ENCODE results near the gene KHNYN. TPM values are rescaled to one million over a fixed set of nuclear protein-coding genes. Genes with fewer than 3 reads are reported as not detected.

KHNYN gene
- total RNA-seq, 1 experiment from 2014 or later = 53.4 TPM

- no peaks in the 10 kb centered on the region for H3K27me3 ChIP-seq (ENCODE audit: insufficient read depth, low read depth)
- H3K9me2 ChIP-seq (ENCODE audit: insufficient read depth) = no peaks in the 10 kb centered on the region
- no peaks in the 10 kb centered on the region for H3K36me3 ChIP-seq (ENCODE audit: low read depth)
- H3K4me3 ChIP-seq = no peak overlapping the region
- no peak overlapping the region for H3K4me2 ChIP-seq
- POLR2A ChIA-PET (ENCODE audit: unreplicated experiment) = no interaction called here
- H3K79me2 ChIP-seq (ENCODE audit: low read depth) = no peaks in the 10 kb centered on the region
- no peaks in the 10 kb centered on the region for H3K9me3 ChIP-seq (ENCODE audit: insufficient read depth, low read depth)
- H3K27ac ChIP-seq = no peak overlapping the region
- H2AFZ ChIP-seq = no peak overlapping the region
- H4K20me1 ChIP-seq (ENCODE audit: insufficient read depth) = no peaks in the 10 kb centered on the region
- DNase-seq = no peak
- TF ChIP-seq CTCF (conservative IDR thresholded peaks at IDR 0.05) = no peak
- TF ChIP-seq EZH2 (IDR thresholded peaks at IDR 0.05; ENCODE audit: low read depth) = no peak
- no peaks in the 10 kb centered on the region for H3F3A ChIP-seq (ENCODE audit: insufficient read depth, low read depth)
- no peaks in the 10 kb centered on the region for H3K4me1 ChIP-seq (replicated peaks; ENCODE audit: insufficient read depth)
- intact Hi-C loops (cut with micrococcal nuclease; ENCODE audit: unreplicated experiment) = no loop called here
- CTCF ChIA-PET = interaction anchor here (0.7 kb wide), 1 partner anchor 31 kb away, joined by 4 read pairs; no protein-coding TSS in a partner anchor
- BruUV-seq (replicated peaks) = no TSS peak
Observed at GRCh38 chr14:24409956-24410355, 19.8 kb upstream of the KHNYN start.

- Histone ChIP-seq H3K36me3 (ENCODE audit: low read depth) (no peaks in the 10 kb centered on the region), H3K27me3 (ENCODE audit: insufficient read depth, low read depth) (no peaks in the 10 kb centered on the region), H3K4me3 (no peak overlapping the region), H3K4me1 (replicated peaks; ENCODE audit: insufficient read depth) (no peaks in the 10 kb centered on the region), H3K9me2 (ENCODE audit: insufficient read depth) (no peaks in the 10 kb centered on the region), H2AFZ (no peak overlapping the region), H3F3A (ENCODE audit: insufficient read depth, low read depth) (no peaks in the 10 kb centered on the region), H4K20me1 (ENCODE audit: insufficient read depth) (no peaks in the 10 kb centered on the region), H3K9me3 (ENCODE audit: insufficient read depth, low read depth) (no peaks in the 10 kb centered on the region), H3K4me2 (no peak overlapping the region), H3K27ac (no peak overlapping the region), H3K79me2 (ENCODE audit: low read depth) (no peaks in the 10 kb centered on the region)
- no TSS peak for BruUV-seq (replicated peaks)
- DNase-seq = peak in 1 of 2 experiments; percentile 27
- TF ChIP-seq EZH2 (IDR thresholded peaks at IDR 0.05; ENCODE audit: low read depth) (no peak), CTCF (conservative IDR thresholded peaks at IDR 0.05) (peak; percentile 72)
- ChIA-PET POLR2A (ENCODE audit: unreplicated experiment) (no interaction called here), CTCF (no interaction called here)
- intact Hi-C loops (cut with micrococcal nuclease; ENCODE audit: unreplicated experiment) = loop anchor here (1.0 kb wide), 1 partner anchor 46 kb away; no protein-coding TSS in a partner anchor
Observed at GRCh38 chr14:24411443-24412389, 18.0 kb upstream of the KHNYN start.

GRCh38 chr14:24414077-24414476 is 15.7 kb upstream of the KHNYN start:
- intact Hi-C loops (cut with micrococcal nuclease; ENCODE audit: unreplicated experiment) = no loop called here
- no peak for TF ChIP-seq EZH2 (IDR thresholded peaks at IDR 0.05; ENCODE audit: low read depth)
- TF ChIP-seq CTCF (conservative IDR thresholded peaks at IDR 0.05) = no peak
- no peak overlapping the region for H2AFZ ChIP-seq
- no peak overlapping the region for H3K27ac ChIP-seq
- H3K79me2 ChIP-seq (ENCODE audit: low read depth) = no peaks in the 10 kb centered on the region
- H3K4me3 ChIP-seq = no peak overlapping the region
- H3K27me3 ChIP-seq (ENCODE audit: insufficient read depth, low read depth) = no peaks in the 10 kb centered on the region
- H3F3A ChIP-seq (ENCODE audit: insufficient read depth, low read depth) = no peaks in the 10 kb centered on the region
- ChIA-PET CTCF (no interaction called here), POLR2A (ENCODE audit: unreplicated experiment) (no interaction called here)
- no peaks in the 10 kb centered on the region for H3K4me1 ChIP-seq (replicated peaks; ENCODE audit: insufficient read depth)
- no peaks in the 10 kb centered on the region for H3K9me3 ChIP-seq (ENCODE audit: insufficient read depth, low read depth)
- BruUV-seq (replicated peaks) = no TSS peak
- no peaks in the 10 kb centered on the region for H3K36me3 ChIP-seq (ENCODE audit: low read depth)
- H3K9me2 ChIP-seq (ENCODE audit: insufficient read depth) = no peaks in the 10 kb centered on the region
- no peak for DNase-seq
- no peaks in the 10 kb centered on the region for H4K20me1 ChIP-seq (ENCODE audit: insufficient read depth)
- no peak overlapping the region for H3K4me2 ChIP-seq
